Measurements from ENCODE around the gene PLEKHM2. TPM values are rescaled to one million over a fixed set of nuclear protein-coding genes. Genes with fewer than 3 reads are reported as not detected.

Gene PLEKHM2
- total RNA-seq, 1 experiment from 2014 or later: 51.5 TPM

DNA sequence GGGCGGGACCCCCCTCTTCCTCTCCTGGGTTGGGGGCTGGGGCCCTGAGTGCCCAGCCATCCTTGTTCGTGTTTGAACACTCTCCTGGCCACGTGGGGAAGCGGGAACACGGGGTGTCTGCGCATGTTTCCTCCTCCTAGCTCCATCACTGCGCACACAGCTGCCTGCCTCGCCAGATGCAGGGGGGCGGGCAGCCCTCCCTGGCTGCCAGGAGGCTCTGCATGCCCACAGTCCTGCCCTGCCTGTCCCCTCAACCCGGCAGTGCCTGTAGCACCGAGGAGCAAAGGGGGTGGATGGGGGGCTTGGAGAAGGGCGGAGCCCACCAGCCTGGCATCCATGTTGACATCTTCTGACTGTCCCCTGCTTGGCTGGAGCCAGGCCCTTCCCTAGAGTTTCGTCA lies 50.2 kb downstream of the PLEKHM2 start:
- Mint-ChIP-seq H3K4me3 (ENCODE audit: unreplicated experiment) (no peak overlapping the region), H3K4me1 (ENCODE audit: insufficient read depth, unreplicated experiment) (no peaks in the 10 kb centered on the region), H3K27me3 (ENCODE audit: insufficient read depth, unreplicated experiment) (no peaks in the 10 kb centered on the region), H3K9me3 (ENCODE audit: unreplicated experiment) (no peaks in the 10 kb centered on the region), H3K27ac (ENCODE audit: low read depth, unreplicated experiment) (no peak overlapping the region), H3K36me3 (ENCODE audit: insufficient read depth, unreplicated experiment) (peaks cover 26% of the 10 kb centered on the region)
- no TSS peak for BruUV-seq (replicated peaks)
- no peak for DNase-seq (ENCODE audit: unreplicated experiment)
- POLR2A ChIA-PET: no interaction called here
- intact Hi-C loops (cut with micrococcal nuclease): no loop called here
- CTCF ChIA-PET: no interaction called here
- TF ChIP-seq, protein P1, sequence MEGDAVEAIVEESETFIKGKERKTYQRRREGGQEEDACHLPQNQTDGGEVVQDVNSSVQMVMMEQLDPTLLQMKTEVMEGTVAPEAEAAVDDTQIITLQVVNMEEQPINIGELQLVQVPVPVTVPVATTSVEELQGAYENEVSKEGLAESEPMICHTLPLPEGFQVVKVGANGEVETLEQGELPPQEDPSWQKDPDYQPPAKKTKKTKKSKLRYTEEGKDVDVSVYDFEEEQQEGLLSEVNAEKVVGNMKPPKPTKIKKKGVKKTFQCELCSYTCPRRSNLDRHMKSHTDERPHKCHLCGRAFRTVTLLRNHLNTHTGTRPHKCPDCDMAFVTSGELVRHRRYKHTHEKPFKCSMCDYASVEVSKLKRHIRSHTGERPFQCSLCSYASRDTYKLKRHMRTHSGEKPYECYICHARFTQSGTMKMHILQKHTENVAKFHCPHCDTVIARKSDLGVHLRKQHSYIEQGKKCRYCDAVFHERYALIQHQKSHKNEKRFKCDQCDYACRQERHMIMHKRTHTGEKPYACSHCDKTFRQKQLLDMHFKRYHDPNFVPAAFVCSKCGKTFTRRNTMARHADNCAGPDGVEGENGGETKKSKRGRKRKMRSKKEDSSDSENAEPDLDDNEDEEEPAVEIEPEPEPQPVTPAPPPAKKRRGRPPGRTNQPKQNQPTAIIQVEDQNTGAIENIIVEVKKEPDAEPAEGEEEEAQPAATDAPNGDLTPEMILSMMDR (IDR thresholded peaks at IDR 0.05; ENCODE audit: unreplicated experiment): no peak

DNA sequence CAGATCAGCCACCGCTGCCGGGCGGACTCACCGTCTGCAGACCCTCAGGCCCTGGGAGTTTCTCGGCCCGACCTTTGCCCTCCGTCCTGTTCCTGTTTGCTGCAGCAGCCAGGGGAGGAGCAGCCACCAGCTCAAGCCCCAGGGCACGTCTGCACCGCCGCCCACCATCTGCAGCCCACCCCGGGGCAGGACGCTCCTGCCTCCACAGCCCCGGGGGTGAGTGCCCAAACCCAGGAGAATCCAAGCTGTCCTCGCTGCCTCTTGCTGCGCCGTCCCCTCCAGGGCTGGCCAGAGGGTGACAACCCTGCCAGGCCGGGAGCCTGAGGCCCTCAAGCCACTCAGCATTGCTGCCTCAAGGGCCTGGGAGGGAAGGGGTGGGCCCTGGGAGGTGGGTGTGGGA lies 50.8 kb downstream of the PLEKHM2 start:
- Mint-ChIP-seq H3K27me3 (ENCODE audit: insufficient read depth, unreplicated experiment) (no peaks in the 10 kb centered on the region), H3K27ac (ENCODE audit: low read depth, unreplicated experiment) (no peak overlapping the region), H3K4me3 (ENCODE audit: unreplicated experiment) (no peak overlapping the region), H3K4me1 (ENCODE audit: insufficient read depth, unreplicated experiment) (no peaks in the 10 kb centered on the region), H3K9me3 (ENCODE audit: unreplicated experiment) (no peaks in the 10 kb centered on the region), H3K36me3 (ENCODE audit: insufficient read depth, unreplicated experiment) (peaks cover 24% of the 10 kb centered on the region)
- no peak for DNase-seq (ENCODE audit: unreplicated experiment)
- ChIA-PET CTCF (interaction anchor here (0.6 kb wide), 1 partner anchor 9 kb away, joined by 3 read pairs; no protein-coding TSS in a partner anchor), POLR2A (no interaction called here)
- intact Hi-C loops (cut with micrococcal nuclease): no loop called here
- BruUV-seq (replicated peaks): no TSS peak
- TF ChIP-seq, protein P1 (IDR thresholded peaks at IDR 0.05; ENCODE audit: unreplicated experiment): no peak

- DNase-seq (ENCODE audit: unreplicated experiment): no peak
- no peak overlapping the region for H3K27ac Mint-ChIP-seq (ENCODE audit: low read depth, unreplicated experiment)
- BruUV-seq (replicated peaks): no TSS peak
- TF ChIP-seq, protein P1 (IDR thresholded peaks at IDR 0.05; ENCODE audit: unreplicated experiment): no peak
- intact Hi-C loops (cut with micrococcal nuclease): no loop called here
- no peaks in the 10 kb centered on the region for H3K9me3 Mint-ChIP-seq (ENCODE audit: unreplicated experiment)
- no peak overlapping the region for H3K4me3 Mint-ChIP-seq (ENCODE audit: unreplicated experiment)
- ChIA-PET POLR2A (interaction anchor here (1.4 kb wide), 1 partner anchor 55 kb away, joined by 3 read pairs; no protein-coding TSS in a partner anchor), CTCF (interaction anchor here (0.6 kb wide), 2 partner anchors 9 to 596 kb away, joined by 3 read pairs; no protein-coding TSS in a partner anchor)
- peaks cover 24% of the 10 kb centered on the region for H3K36me3 Mint-ChIP-seq (ENCODE audit: insufficient read depth, unreplicated experiment)
- H3K4me1 Mint-ChIP-seq (ENCODE audit: insufficient read depth, unreplicated experiment): no peaks in the 10 kb centered on the region
- H3K27me3 Mint-ChIP-seq (ENCODE audit: insufficient read depth, unreplicated experiment): no peaks in the 10 kb centered on the region
These were observed 51.4 kb downstream of the PLEKHM2 start for GRCh38 chr1:15735304-15736037.

GRCh38 chr1:15736038-15736891 lies 52.1 kb downstream of the PLEKHM2 start, which contains the start of gene SLC25A34:
TSS of gene SLC25A34 (plus strand) at chr1:15736258. CDS start at chr1:15736486, 228 bp downstream.
- ChIA-PET CTCF (interaction anchor here (0.5 to 0.7 kb wide), 4 partner anchors 41 to 597 kb away, joined by 3 read pairs; no protein-coding TSS in a partner anchor), POLR2A (interaction anchor here (1.4 kb wide), 1 partner anchor 56 kb away, joined by 3 read pairs; no protein-coding TSS in a partner anchor)
- BruUV-seq (replicated peaks): no TSS peak

More at GRCh38 chr1:15736038-15736891, 52.1 kb downstream of the PLEKHM2 start, which contains the start of gene SLC25A34:
- peaks cover 17% of the 10 kb centered on the region for H3K36me3 Mint-ChIP-seq (ENCODE audit: insufficient read depth, unreplicated experiment)
- H3K9me3 Mint-ChIP-seq (ENCODE audit: unreplicated experiment): no peaks in the 10 kb centered on the region
- H3K4me3 Mint-ChIP-seq (ENCODE audit: unreplicated experiment): no peak within 1 kb of the TSS
- DNase-seq (ENCODE audit: unreplicated experiment): no peak
- TF ChIP-seq, protein P1 (IDR thresholded peaks at IDR 0.05; ENCODE audit: unreplicated experiment): no peak
- no peaks in the 10 kb centered on the region for H3K27me3 Mint-ChIP-seq (ENCODE audit: insufficient read depth, unreplicated experiment)
- intact Hi-C loops (cut with micrococcal nuclease): no loop called here
- H3K27ac Mint-ChIP-seq (ENCODE audit: low read depth, unreplicated experiment): no peak within 1 kb of the TSS
- H3K4me1 Mint-ChIP-seq (ENCODE audit: insufficient read depth, unreplicated experiment): peaks cover 3% of the 10 kb centered on the region

Data from MCF 10A (cell line).